Measurements from ENCODE around the gene TMEM171. TPM values are rescaled to one million over a fixed set of nuclear protein-coding genes. Genes with fewer than 3 reads are reported as not detected.

Gene TMEM171
- total and polyA plus RNA-seq, 2 experiments from 2014 or later, result 1.9 to 2.9 TPM

DNA sequence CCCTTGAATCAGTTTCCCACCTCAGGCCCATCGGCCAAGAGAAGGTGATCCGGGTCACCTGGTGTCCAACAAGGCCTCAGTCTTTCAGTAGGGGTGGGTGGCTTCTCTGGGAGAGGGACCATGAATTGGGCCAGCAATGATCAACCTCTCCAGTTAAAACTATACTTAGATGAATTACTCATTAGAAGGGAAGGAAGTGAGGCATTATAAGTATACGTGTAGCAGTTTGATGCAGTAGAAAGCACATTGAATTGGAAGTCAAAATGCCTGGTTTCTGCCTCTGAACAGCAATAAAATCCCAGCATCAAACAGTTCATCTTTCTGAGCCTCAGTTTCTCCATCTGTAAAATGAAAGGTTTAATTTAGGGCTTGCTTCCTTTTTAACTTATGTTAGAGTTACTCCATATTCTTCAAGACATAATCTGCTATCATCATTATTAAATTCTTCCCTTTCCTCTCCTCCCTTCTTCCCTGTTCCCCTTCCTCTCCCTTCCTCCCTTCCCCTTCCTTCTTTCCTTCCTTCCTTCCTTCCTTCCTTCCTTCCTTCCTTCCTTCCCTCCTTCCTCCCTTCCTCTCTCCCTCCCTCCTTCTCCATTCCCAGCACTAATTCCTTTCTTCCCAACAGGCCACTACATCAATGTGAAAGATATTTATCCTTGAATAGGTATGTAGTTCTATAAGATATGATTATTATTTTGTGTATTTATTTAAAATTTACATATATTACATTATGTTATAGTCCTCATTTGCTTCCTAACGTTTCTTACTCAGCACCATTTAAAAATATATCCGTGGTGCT, 34.0 kb downstream of the TMEM171 start (continued):
- TF ChIP-seq, protein P1, sequence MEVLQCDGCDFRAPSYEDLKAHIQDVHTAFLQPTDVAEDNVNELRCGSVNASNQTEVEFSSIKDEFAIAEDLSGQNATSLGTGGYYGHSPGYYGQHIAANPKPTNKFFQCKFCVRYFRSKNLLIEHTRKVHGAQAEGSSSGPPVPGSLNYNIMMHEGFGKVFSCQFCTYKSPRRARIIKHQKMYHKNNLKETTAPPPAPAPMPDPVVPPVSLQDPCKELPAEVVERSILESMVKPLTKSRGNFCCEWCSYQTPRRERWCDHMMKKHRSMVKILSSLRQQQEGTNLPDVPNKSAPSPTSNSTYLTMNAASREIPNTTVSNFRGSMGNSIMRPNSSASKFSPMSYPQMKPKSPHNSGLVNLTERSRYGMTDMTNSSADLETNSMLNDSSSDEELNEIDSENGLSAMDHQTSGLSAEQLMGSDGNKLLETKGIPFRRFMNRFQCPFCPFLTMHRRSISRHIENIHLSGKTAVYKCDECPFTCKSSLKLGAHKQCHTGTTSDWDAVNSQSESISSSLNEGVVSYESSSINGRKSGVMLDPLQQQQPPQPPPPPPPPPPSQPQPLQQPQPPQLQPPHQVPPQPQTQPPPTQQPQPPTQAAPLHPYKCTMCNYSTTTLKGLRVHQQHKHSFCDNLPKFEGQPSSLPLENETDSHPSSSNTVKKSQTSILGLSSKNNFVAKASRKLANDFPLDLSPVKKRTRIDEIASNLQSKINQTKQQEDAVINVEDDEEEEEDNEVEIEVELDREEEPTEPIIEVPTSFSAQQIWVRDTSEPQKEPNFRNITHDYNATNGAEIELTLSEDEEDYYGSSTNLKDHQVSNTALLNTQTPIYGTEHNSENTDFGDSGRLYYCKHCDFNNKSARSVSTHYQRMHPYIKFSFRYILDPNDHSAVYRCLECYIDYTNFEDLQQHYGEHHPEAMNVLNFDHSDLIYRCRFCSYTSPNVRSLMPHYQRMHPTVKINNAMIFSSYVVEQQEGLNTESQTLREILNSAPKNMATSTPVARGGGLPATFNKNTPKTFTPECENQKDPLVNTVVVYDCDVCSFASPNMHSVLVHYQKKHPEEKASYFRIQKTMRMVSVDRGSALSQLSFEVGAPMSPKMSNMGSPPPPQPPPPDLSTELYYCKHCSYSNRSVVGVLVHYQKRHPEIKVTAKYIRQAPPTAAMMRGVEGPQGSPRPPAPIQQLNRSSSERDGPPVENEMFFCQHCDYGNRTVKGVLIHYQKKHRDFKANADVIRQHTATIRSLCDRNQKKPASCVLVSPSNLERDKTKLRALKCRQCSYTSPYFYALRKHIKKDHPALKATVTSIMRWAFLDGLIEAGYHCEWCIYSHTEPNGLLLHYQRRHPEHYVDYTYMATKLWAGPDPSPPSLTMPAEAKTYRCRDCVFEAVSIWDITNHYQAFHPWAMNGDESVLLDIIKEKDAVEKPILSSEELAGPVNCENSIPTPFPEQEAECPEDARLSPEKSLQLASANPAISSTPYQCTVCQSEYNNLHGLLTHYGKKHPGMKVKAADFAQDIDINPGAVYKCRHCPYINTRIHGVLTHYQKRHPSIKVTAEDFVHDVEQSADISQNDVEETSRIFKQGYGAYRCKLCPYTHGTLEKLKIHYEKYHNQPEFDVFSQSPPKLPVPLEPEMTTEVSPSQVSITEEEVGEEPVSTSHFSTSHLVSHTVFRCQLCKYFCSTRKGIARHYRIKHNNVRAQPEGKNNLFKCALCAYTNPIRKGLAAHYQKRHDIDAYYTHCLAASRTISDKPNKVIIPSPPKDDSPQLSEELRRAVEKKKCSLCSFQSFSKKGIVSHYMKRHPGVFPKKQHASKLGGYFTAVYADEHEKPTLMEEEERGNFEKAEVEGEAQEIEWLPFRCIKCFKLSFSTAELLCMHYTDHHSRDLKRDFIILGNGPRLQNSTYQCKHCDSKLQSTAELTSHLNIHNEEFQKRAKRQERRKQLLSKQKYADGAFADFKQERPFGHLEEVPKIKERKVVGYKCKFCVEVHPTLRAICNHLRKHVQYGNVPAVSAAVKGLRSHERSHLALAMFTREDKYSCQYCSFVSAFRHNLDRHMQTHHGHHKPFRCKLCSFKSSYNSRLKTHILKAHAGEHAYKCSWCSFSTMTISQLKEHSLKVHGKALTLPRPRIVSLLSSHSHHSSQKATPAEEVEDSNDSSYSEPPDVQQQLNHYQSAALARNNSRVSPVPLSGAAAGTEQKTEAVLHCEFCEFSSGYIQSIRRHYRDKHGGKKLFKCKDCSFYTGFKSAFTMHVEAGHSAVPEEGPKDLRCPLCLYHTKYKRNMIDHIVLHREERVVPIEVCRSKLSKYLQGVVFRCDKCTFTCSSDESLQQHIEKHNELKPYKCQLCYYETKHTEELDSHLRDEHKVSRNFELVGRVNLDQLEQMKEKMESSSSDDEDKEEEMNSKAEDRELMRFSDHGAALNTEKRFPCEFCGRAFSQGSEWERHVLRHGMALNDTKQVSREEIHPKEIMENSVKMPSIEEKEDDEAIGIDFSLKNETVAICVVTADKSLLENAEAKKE (CRISPR knock-in tag; IDR thresholded peaks at IDR 0.05), result no peak
- TF ChIP-seq ZNF331 (CRISPR knock-in tag; IDR thresholded peaks at IDR 0.05; ENCODE audit: low read depth), result no peak

DNA sequence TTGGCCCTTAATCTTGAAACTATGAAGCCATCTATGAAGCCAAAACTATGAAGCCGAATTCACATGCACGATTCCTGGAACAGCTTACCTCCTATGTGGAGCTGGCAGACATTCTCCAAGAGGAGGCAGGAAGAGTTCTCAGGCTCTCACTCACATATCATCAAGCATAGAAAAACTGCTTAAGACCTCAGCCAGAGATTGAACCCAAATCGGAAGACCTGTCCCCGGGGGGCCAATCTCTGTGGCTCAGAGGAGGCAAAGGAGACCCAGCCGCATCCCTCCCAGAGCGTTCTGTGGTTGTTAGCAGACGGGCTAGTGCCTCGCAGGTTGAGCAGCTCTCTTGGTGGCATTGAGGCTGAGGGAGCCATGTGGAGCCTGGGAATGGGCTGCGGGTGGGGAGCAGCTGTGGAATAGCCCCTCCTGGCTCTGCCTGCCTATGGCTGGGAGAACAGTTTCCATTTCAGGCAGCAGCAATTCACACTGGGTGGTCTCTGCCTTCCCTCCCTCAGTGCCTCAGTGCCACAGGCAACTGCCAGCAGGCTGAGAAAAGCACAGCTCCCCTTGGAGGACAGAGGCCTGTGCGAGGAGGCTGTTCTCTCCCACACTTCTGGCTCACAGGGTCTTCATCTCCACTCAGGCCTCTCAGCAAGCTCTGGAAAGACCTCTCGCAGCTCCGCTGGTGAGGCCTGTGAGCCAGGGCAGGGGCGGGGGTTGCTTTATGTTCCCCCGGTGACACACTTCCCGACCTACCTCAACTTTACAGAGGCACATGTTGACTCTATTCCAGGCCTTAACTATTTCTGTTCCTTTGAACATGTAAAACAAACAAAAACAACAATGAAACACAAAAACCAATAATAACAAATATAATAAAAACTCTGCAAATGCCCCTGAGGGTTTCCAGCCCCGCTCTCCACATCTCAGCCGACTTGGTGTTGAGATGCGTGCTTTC, 35.2 kb downstream of the TMEM171 start:
- ATAC-seq (peak; percentile 18), DNase-seq (ENCODE audit: low spot score) (no peak)
- H3K36me3 Mint-ChIP-seq (ENCODE audit: low read depth), result no peaks in the 10 kb centered on the region
- no peak overlapping the region for H3K27ac Mint-ChIP-seq
- Histone ChIP-seq H3F3A (replicated peaks; ENCODE audit: low read depth) (no peaks in the 10 kb centered on the region), H2AFZ (peak overlapping the region; percentile 32; the same call in 1 of the 2 replicates), H3K9me2 (ENCODE audit: insufficient read depth) (peaks cover 7% of the 10 kb centered on the region; the same call in 1 of the 2 replicates), H4K20me1 (replicated peaks; ENCODE audit: insufficient read depth) (no peaks in the 10 kb centered on the region), H3K4me3 (no peak overlapping the region), H3K27ac (ENCODE audit: low read depth) (no peak overlapping the region), H3K4me1 (ENCODE audit: insufficient read depth) (no peaks in the 10 kb centered on the region), H3K27me3 (ENCODE audit: insufficient read depth) (no peaks in the 10 kb centered on the region), H3K79me2 (replicated peaks; ENCODE audit: insufficient read depth) (no peaks in the 10 kb centered on the region), H3K36me3 (ENCODE audit: insufficient read depth) (no peaks in the 10 kb centered on the region), H3K4me2 (no peak overlapping the region)
- peaks cover 8% of the 10 kb centered on the region for H3K4me1 Mint-ChIP-seq
- no peaks in the 10 kb centered on the region for H3K9me3 Mint-ChIP-seq
- peaks cover 8% of the 10 kb centered on the region for H3K27me3 Mint-ChIP-seq (ENCODE audit: insufficient read depth, low read depth, poor library complexity)
- no peak overlapping the region for H3K4me3 Mint-ChIP-seq
- TF ChIP-seq CREB1 (CRISPR knock-in tag; IDR thresholded peaks at IDR 0.05; ENCODE audit: low read depth) (no peak), JUNB (IDR thresholded peaks at IDR 0.05; ENCODE audit: unreplicated experiment) (no peak), EZH2phosphoT487 (IDR thresholded peaks at IDR 0.05; ENCODE audit: unreplicated experiment) (no peak), STAT1 (IDR thresholded peaks at IDR 0.05; ENCODE audit: unreplicated experiment) (no peak), ZNF331 (CRISPR knock-in tag; IDR thresholded peaks at IDR 0.05; ENCODE audit: low read depth) (no peak)
- TF ChIP-seq, protein P1 (CRISPR knock-in tag; IDR thresholded peaks at IDR 0.05), result no peak
